ENCODE data around the gene FGF16.

DNA sequence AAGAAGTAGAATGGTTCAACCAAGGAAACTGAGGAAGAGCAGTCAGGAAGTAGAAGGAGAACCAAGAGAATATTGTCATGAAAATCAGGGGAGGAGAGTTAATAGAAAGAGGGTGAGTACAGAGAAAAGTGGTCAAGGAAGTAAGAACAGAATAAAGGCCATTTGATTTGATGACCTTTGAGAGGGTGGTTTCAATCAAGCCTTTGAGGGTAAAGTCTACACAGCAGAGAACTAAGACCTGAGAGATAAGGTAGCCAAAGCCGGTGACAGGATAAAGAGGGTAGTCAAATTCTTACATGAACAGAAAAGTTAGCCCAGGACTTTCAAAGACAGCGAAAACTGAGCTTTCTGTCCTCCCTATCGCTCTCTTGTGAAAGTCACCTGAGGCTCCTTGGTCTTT, 34.6 kb upstream of the FGF16 start:
- TF ChIP-seq, protein P1, sequence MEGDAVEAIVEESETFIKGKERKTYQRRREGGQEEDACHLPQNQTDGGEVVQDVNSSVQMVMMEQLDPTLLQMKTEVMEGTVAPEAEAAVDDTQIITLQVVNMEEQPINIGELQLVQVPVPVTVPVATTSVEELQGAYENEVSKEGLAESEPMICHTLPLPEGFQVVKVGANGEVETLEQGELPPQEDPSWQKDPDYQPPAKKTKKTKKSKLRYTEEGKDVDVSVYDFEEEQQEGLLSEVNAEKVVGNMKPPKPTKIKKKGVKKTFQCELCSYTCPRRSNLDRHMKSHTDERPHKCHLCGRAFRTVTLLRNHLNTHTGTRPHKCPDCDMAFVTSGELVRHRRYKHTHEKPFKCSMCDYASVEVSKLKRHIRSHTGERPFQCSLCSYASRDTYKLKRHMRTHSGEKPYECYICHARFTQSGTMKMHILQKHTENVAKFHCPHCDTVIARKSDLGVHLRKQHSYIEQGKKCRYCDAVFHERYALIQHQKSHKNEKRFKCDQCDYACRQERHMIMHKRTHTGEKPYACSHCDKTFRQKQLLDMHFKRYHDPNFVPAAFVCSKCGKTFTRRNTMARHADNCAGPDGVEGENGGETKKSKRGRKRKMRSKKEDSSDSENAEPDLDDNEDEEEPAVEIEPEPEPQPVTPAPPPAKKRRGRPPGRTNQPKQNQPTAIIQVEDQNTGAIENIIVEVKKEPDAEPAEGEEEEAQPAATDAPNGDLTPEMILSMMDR (conservative IDR thresholded peaks at IDR 0.05) = no peak
- TF ChIP-seq EZH2 (IDR thresholded peaks at IDR 0.05; ENCODE audit: low read depth) = no peak

All from PC-9 (cell line).